Sigmoid colon (tissue), 4 donors: ENCODE measurements around the gene STK39.

Experiments used
- EP300 ChIP-seq, 4 donors: sonication (generic); formaldehyde crosslinking; IDR thresholded peaks; one replicate each; pipeline ENCODE4 v1.6.1; 2017; ENCODE audit warnings: antibody characterized with exemption in 4 of 4
- POLR2A ChIP-seq, 2 donors: fragments of 450-650 bp; IDR thresholded peaks; one replicate each; pipeline ENCODE4 v1.6.1; 2016; ENCODE audit warnings: antibody characterized with exemption in 2 of 2, mild to moderate bottlenecking in 2 of 2, moderate library complexity in 2 of 2
- TF ChIP-seq, protein P1 (sequence below), 4 experiments: fragments of 450-650 bp in 3 of 4; fragments of 200-600 bp in 1 of 4; IDR thresholded peaks; one replicate each; pipeline ENCODE4 v1.5.1; 2016 to 2019; ENCODE audit warnings: antibody characterized with exemption in 4 of 4, mild to moderate bottlenecking in 3 of 4, moderate library complexity in 2 of 4

DNA sequence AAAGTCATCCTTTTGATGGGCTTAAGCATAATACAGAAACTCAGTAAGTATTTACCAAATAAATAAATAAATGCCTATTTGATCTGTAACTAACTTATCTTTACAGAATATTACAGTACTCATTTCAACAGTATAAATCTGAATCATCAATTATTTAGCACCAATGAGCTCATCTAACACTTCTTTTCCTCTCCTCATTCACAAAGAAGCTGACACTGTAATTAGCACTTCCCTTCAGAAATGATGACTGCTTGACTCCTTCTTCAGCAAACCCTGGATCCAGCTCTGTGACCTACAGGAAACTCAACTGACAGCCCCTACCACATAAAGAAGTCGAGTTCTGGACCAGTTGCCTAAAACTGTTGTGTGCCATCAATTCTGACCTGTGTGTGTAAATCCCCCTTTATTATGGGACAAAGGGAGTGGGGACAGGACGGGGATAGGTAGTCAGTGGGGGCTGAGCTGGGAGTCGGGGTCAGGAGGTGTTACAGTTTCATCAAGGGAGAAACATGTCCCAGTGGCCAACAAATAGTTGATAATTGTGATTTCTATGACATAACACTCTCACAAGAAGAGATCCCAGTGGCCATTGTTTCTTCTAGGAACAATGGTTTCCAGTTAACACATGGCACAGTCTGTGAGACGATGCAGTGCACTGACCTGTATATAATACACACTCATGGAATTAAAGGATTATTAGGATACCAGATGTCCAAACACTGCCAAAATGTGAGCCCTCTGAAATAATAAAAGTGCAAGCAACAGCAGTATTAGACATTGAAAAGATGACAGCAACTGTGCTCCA lies 68.7 kb downstream of the STK39 start:
- TF ChIP-seq, protein P1, sequence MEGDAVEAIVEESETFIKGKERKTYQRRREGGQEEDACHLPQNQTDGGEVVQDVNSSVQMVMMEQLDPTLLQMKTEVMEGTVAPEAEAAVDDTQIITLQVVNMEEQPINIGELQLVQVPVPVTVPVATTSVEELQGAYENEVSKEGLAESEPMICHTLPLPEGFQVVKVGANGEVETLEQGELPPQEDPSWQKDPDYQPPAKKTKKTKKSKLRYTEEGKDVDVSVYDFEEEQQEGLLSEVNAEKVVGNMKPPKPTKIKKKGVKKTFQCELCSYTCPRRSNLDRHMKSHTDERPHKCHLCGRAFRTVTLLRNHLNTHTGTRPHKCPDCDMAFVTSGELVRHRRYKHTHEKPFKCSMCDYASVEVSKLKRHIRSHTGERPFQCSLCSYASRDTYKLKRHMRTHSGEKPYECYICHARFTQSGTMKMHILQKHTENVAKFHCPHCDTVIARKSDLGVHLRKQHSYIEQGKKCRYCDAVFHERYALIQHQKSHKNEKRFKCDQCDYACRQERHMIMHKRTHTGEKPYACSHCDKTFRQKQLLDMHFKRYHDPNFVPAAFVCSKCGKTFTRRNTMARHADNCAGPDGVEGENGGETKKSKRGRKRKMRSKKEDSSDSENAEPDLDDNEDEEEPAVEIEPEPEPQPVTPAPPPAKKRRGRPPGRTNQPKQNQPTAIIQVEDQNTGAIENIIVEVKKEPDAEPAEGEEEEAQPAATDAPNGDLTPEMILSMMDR (IDR thresholded peaks at IDR 0.05), result no peak
- TF ChIP-seq EP300 (IDR thresholded peaks at IDR 0.05) (no peak), POLR2A (IDR thresholded peaks at IDR 0.05) (no peak)
